Left renal cortex interstitium (tissue), 4 donors: ENCODE results near the gene SLC35A3. TPM values are rescaled to one million over a fixed set of nuclear protein-coding genes. Genes with fewer than 3 reads are reported as not detected.
"Not testable (repeated sequence)": the region's sequence is repeated elsewhere in the genome, so short reads cannot be mapped to it uniquely, and the experiment has no call there.

Source experiments
- DNase-seq, 4 donors: peaks; one replicate each; pipeline ENCODE4 v3.0.0-alpha.2; 2013; ENCODE audit warnings: low read depth in 4 of 4, low spot score in 2 of 4, missing footprints in 1 of 4
- polyA plus RNA-seq, 4 donors: library from polyadenylated mRNA; unstranded; fragments of 120-200 nt; gene quantifications; one replicate each; pipeline ENCODE4 v1.2.1, GENCODE V29; 2013; ENCODE audit not compliant: insufficient read length in 4 of 4

Gene SLC35A3
- polyA plus RNA-seq = 10 to 100 TPM; 25.2 to 42.1 (median 28.8) TPM

- peak in 3 of 4 donors; percentile 46 to 63 (median 56) for DNase-seq
Measured at GRCh38 chr1:99969729-99970621, at the start of gene SLC35A3. Gene SLC35A3 (plus strand): TSS chr1:99969996. CDS start chr1:99993555, 23,559 bp downstream.

DNA sequence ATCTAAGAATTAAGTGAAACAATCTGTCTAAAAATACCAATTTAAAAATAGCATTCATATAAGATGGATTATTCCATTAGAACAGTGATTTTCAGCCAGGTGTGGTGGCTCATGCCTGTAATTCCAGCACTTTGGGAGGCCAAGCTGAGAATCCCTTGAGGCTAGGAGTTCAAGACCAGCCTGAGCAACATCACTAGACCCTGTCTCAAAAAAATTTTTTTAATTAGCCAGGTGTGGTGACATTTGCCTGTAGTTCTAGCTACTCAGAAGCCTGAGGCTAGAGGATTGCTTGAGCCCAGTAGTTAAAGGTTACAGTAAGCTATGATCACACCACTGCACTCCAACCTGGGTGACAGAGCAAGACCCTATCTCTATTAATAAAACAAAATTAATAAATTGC, 35.0 kb upstream of the SLC35A3 start:
- DNase-seq = no peak

DNA sequence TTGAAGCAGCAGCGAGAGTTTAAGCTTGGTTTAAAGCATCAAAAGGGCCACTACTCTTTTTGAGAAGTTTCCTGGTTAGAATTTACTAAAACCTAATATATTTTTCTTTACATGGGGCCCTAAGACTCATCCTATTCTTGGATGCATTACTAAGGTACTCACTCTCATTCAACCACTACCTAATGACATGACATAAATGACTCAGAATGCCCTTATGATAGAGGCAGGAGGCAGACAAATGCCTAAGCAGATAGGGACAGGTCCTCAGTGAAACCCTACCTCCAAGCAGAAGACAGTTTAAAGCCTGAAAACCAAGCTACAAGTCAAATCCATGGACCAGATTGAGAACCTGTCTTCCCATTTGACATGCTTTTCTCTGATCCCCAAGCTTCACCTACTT, 34.3 kb upstream of the SLC35A3 start:
- DNase-seq = no peak

DNA sequence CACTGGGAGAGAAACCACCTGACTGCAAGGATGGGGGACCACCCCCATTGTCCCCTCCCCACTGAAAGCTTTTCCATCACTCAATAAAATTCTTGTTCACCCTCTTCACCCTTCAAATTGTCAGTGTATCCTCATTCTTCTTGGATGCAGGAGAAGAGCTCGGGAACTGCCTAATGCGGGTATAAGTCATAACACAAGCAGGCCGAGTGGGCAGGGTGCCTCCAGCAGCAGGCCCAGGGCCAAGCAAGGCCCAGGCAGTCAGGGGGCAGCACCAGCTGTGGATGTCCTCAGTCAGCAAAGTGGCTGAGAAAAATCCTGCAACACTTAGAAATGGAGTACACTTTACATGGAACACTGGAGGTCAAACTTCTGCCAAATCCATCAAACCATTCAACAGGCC, 33.7 kb upstream of the SLC35A3 start:
- no peak for DNase-seq

- DNase-seq = no peak
Measured at GRCh38 chr1:99942723-99943122, 27.1 kb upstream of the SLC35A3 start.

DNA sequence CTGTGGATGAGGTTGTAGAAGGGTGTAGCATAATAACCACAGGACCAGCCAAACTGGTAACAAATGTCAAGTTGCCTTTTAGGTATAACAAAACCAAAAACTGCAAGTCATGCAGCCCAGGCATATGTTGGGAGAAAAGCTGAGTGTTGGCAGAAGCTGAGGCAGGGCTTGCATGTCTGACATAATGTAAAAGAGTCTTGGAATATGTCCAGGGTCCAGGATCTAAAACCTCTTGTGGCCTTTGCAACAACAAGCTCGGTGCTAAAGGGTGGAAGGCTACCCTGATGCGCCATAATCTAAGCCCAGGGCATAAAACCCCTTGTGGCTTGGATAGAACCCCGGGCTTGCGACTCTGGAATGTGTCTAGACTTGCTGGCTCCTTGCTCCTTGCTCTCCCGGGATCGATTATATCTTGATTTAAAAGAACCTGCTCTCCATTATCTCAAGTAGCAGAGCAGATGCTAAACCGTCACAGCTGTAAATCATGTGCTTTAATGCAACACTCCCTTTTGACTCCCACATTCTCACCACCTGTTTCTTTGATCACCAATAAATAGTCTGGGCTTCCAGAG, 26.5 kb upstream of the SLC35A3 start:
- DNase-seq = no peak

- DNase-seq = no peak
Measured at GRCh38 chr1:99944192-99944591, 25.6 kb upstream of the SLC35A3 start.

DNA sequence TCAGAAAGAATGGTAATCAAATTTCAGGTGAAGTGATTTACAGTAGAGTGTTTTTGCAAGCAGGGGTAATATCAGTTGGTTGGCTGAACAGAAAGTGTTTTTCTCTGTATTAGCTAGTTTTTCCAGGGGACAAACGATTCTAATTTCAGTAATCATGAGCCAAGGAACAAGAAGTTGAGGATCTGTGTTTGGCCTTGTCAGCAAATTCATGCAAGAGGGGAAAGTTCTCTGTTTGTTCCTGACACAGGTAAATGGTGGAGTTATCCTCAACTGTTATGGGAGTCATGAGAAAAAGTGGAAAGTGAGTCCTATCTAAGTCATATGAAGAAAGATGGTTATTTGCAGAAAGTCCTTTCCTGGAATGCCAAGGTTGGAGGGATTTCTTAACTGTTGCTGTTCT, 24.6 kb upstream of the SLC35A3 start:
- DNase-seq = no peak

- no peak for DNase-seq
Measured at GRCh38 chr1:99950486-99950885, 19.3 kb upstream of the SLC35A3 start.

DNA sequence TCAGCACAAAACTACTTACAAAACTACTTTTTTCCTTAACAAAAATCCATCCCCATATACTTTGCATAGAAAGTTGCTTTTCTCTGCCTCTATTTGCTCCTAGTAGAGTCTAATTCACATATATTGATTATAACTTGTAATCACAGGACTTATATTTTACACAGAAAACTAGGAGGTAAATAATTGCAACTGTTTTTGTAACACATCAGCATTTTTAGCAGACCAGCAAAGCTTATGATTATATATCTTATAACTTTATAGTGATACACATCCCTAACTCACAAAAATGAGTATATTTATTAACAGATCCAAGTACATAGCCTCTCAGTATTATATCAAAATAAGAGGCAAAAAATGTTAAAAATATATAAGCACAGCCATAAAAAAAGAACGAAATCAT, 17.3 kb upstream of the SLC35A3 start:
- DNase-seq = no peak

- no peak for DNase-seq
Measured at GRCh38 chr1:99955375-99955774, 14.4 kb upstream of the SLC35A3 start.

DNA sequence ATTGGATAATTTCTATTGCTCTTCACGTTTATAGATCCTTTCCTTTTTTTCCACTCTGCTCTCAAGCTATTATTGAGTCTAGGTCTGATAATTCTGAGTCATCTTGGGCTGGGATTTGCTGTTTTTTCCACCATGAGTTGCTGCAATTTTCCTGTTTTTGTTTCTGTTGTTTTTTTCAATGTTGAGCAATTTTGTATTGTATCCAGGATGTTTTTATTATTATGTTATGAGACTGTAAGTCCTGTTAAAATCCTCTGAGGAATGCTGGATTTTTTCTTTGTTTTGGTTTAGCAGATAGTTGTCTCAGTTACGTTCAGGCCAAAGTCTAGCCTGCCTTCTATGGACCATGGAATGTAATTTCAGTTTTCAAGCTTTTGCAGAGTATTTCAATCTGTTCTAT, 13.0 kb upstream of the SLC35A3 start:
- DNase-seq = no peak

GRCh38 chr1:99957818-99958217, 12.0 kb upstream of the SLC35A3 start:
- no peak for DNase-seq

- not testable (repeated sequence) for DNase-seq
Measured at GRCh38 chr1:99959189-99959705, 10.5 kb upstream of the SLC35A3 start.

DNA sequence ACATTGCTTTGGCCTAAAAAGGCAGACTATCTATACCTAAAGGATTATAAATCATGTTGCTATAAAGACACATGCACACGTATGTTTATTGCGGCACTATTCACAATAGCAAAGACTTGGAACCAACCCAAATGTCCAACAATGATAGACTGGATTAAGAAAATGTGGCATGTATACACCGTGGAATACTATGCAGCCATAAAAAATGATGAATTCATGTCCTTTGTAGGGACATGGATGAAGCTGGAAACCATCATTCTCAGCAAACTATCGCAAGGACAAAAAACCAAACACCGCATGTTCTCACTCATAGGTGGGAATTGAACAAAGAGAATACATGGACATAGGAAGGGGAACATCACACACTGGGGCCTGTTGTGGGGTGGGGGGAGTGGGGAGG, 9.5 kb upstream of the SLC35A3 start:
- not testable (repeated sequence) for DNase-seq

DNA sequence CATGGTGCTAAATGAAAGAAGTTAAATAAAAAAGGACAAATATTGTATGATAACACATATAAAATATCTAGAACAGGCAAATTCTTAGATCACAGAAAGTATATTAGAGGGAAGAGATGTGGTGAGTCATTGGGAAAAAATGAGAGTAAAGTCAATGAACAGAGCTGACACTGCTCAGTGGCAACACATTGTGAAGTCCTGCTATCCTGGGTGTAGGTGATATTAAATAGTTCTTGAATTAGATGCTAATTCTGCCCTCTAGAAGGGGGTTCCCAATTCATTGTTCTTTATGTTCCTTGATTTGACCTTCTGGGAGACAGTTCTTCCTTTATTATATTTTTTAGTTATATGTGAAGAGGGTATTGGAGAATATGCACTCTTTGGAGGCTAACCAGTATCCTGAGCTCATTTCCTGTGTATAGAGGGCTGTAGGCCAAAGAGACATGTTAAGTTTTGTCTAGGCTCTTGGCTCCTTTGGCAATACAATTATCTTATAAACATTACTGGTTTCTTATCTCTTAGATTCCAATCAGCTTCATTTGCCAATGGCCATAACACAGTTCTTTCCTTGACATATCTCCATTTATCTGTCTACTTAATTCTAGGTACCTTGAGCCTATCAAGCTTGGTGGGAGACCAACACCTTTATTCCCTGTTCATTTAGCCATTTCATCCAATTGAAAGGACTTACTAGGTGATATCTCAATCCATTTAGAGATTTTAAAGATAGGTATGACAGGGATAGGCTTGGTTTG, 6.6 kb upstream of the SLC35A3 start:
- no peak for DNase-seq

DNA sequence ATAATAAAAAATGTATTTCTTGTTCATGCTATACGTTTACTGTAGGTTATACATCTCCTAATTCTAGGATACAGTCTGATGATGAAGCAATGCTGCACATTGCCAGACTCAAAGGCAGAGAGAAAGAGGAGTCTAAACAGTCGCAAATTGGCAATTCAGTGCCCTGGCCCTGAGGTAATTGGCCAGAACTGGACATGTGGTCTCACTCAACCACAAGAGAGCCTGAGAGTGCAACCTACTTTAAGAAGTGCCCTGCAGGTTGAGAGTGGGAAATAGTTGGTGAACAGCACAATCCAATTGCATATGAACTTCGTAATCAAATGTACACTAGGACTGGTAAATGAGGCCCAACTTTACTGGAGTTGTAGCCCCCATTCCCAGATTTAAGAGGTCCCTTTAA, 5.0 kb upstream of the SLC35A3 start:
- no peak for DNase-seq

DNA sequence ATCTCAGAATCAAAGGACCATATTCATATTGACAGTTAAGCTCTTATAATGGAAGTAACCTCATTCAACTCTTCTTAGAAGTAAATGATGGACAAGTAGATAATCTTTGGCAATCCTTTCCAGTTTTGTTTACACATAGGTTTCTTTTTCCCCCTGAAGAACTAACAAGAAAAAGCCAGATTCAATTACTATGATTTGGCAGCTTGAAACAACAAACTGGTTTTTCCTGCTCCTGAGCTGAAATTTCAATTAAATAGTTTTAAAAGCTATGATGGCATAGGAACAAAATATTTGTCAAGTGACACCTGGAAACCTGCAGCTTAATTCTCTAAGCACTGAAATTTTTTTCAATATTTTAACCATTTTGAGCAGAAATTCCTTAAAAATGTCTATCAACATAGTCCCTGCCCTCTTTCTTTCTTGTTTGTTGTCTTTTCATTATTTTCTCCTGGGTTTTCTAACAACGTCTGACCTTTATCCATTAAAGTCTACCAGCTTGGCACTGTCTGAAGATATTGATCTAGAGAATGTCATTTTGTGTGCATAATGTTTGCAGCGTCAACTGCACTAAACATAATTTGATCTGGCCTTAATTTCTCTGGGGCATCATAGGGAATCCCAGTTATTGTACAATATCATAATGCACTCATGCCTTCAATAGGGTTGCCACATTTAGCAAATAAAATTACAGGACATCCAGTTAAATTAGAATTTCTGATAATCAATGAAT, 4.0 kb upstream of the SLC35A3 start:
- no peak for DNase-seq

GRCh38 chr1:99968214-99968613, 1.6 kb upstream of the SLC35A3 start:
- DNase-seq = no peak

GRCh38 chr1:99969260-99969728, 502 bp upstream of the SLC35A3 start:
- DNase-seq = peak in 1 of 4 donors; percentile 9
